ENCODE measurements around the gene ATP1B1.
"Not testable (repeated sequence)": the region's sequence is repeated elsewhere in the genome, so short reads cannot be mapped to it uniquely, and the experiment has no call there.

Gene ATP1B1

GRCh38 chr1:169161496-169162194, 55.2 kb downstream of the ATP1B1 start:
- Histone ChIP-seq H3K4me3 (ENCODE audit: low read depth in 1 of 2, low read length in 1 of 2) (no peak overlapping the region), H3K36me3 (no peaks in the 10 kb centered on the region), H3K27me3 (no peaks in the 10 kb centered on the region), H3K4me1 (ENCODE audit: control insufficient read depth in 1 of 2, insufficient read depth in 1 of 2, low read depth in 1 of 2, low read length in 1 of 2) (no peaks in the 10 kb centered on the region), H3K27ac (no peak overlapping the region), H3K9me3 (no peaks in the 10 kb centered on the region)
- TF ChIP-seq CTCF (IDR thresholded peaks at IDR 0.05): no peak

- no peak overlapping the region for H3K27ac ChIP-seq
- H3K27me3 ChIP-seq: no peaks in the 10 kb centered on the region
- no peak overlapping the region for H3K4me3 ChIP-seq (ENCODE audit: low read depth in 1 of 2, low read length in 1 of 2)
- TF ChIP-seq CTCF (IDR thresholded peaks at IDR 0.05): no peak
- H3K9me3 ChIP-seq: no peaks in the 10 kb centered on the region
- H3K4me1 ChIP-seq (ENCODE audit: control insufficient read depth in 1 of 2, insufficient read depth in 1 of 2, low read depth in 1 of 2, low read length in 1 of 2): no peaks in the 10 kb centered on the region
- no peaks in the 10 kb centered on the region for H3K36me3 ChIP-seq
Measured at GRCh38 chr1:169163059-169163458, 56.6 kb downstream of the ATP1B1 start.

DNA sequence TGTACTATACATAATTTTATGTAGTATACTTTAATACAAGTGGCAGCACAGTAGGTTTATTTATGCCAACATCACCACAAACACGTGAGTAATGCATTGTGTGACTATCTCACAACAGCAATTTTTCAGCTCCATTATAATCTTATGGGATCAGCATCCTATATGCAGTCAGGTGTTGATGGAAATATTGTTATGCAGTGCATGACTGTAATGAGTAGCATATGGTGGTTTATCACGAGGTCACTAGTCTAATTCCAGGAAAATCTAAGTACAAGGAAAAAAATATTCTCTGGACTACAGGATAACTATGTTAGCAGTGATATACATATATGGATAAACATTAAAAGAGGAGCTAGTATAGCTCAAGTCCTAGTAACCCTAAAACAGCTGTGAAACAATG, 69.0 kb downstream of the ATP1B1 start:
- no peak overlapping the region for H3K4me3 ChIP-seq (ENCODE audit: low read depth in 1 of 2, low read length in 1 of 2)
- H3K9me3 ChIP-seq: no peaks in the 10 kb centered on the region
- H3K27me3 ChIP-seq: no peaks in the 10 kb centered on the region
- no peak overlapping the region for H3K27ac ChIP-seq
- H3K36me3 ChIP-seq: no peaks in the 10 kb centered on the region
- H3K4me1 ChIP-seq (ENCODE audit: control insufficient read depth in 1 of 2, insufficient read depth in 1 of 2, low read depth in 1 of 2, low read length in 1 of 2): no peaks in the 10 kb centered on the region
- TF ChIP-seq CTCF (IDR thresholded peaks at IDR 0.05): no peak

GRCh38 chr1:169179431-169179830, 72.9 kb downstream of the ATP1B1 start:
- not testable (repeated sequence) for H3K9me3 ChIP-seq; H3K4me1 ChIP-seq (ENCODE audit: control insufficient read depth in 1 of 2, insufficient read depth in 1 of 2, low read depth in 1 of 2, low read length in 1 of 2)

GRCh38 chr1:169180174-169180573, 73.7 kb downstream of the ATP1B1 start:
- Histone ChIP-seq H3K4me3 (ENCODE audit: low read depth in 1 of 2, low read length in 1 of 2) (no peak overlapping the region), H3K36me3 (no peaks in the 10 kb centered on the region)

More at GRCh38 chr1:169179431-169179830, 72.9 kb downstream of the ATP1B1 start:
- not testable (repeated sequence) for H3K36me3 ChIP-seq; H3K27ac ChIP-seq; H3K27me3 ChIP-seq; H3K4me3 ChIP-seq (ENCODE audit: low read depth in 1 of 2, low read length in 1 of 2)

More at GRCh38 chr1:169180174-169180573, 73.7 kb downstream of the ATP1B1 start:
- Histone ChIP-seq H3K9me3 (no peaks in the 10 kb centered on the region), H3K27me3 (no peaks in the 10 kb centered on the region), H3K27ac (no peak overlapping the region), H3K4me1 (ENCODE audit: control insufficient read depth in 1 of 2, insufficient read depth in 1 of 2, low read depth in 1 of 2, low read length in 1 of 2) (no peaks in the 10 kb centered on the region)
- no peak for TF ChIP-seq CTCF (IDR thresholded peaks at IDR 0.05)
